C4-2B (cell line): ENCODE measurements around the gene DCAF5.

ENCODE experiments used
- ZFX ChIP-seq: fragments of 450-650 bp; IDR thresholded peaks from 2 replicates; pipeline ENCODE4 v1.6.1; 2017
- TF ChIP-seq, protein P1 (sequence below): fragments of 450-650 bp; conservative IDR thresholded peaks from 2 replicates; pipeline ENCODE4 v1.5.1; 2017; ENCODE audit warnings: mild to moderate bottlenecking

DNA sequence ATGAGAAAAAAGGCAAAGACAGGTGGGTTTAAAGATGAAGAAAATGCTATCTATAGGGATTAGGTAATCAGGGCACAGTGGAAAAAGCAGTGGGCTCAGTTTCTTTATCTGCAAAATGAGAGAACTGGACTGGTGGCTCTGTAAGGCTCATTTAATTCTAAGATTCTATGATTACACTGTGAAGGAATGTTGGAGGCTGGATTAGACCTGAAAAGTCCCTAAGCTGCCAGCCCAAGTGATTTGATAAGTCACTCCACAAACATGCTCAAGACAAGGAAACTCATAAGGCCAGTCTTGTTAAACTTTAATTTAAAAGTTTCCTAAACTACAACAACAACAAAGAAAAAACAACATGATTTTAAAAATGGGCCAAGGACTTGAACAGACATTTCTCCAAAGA, 75.1 kb downstream of the DCAF5 start:
- TF ChIP-seq, protein P1, sequence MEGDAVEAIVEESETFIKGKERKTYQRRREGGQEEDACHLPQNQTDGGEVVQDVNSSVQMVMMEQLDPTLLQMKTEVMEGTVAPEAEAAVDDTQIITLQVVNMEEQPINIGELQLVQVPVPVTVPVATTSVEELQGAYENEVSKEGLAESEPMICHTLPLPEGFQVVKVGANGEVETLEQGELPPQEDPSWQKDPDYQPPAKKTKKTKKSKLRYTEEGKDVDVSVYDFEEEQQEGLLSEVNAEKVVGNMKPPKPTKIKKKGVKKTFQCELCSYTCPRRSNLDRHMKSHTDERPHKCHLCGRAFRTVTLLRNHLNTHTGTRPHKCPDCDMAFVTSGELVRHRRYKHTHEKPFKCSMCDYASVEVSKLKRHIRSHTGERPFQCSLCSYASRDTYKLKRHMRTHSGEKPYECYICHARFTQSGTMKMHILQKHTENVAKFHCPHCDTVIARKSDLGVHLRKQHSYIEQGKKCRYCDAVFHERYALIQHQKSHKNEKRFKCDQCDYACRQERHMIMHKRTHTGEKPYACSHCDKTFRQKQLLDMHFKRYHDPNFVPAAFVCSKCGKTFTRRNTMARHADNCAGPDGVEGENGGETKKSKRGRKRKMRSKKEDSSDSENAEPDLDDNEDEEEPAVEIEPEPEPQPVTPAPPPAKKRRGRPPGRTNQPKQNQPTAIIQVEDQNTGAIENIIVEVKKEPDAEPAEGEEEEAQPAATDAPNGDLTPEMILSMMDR: no peak
- TF ChIP-seq ZFX: no peak
